Muscle layer of duodenum (tissue), 2 donors: ENCODE data around the gene NOSIP.
A peak's percentile ranks its signal among the peaks of the same experiment; 100 is the strongest.
"Not testable (repeated sequence)": the region's sequence is repeated elsewhere in the genome, so short reads cannot be mapped to it uniquely, and the experiment has no call there.

ENCODE experiments used
- H3K27ac ChIP-seq: one replicate; pipeline ENCODE4 v1.7.0; 2013; ENCODE audit warnings: mild to moderate bottlenecking, low read length
- H3K27me3 ChIP-seq: one replicate; pipeline ENCODE4 v1.7.0; 2013; ENCODE audit warnings: low read depth, mild to moderate bottlenecking, control low read depth, low read length
- H3K36me3 ChIP-seq, 2 donors: one replicate each; pipeline ENCODE4 v1.7.0; 2013; ENCODE audit warnings: low read length in 2 of 2, control low read depth in 1 of 2, mild to moderate bottlenecking in 1 of 2; ENCODE audit not compliant: insufficient read depth in 2 of 2, control insufficient read depth in 1 of 2
- H3K4me1 ChIP-seq, 2 donors: one replicate each; pipeline ENCODE4 v1.7.0; 2013; ENCODE audit warnings: low read length in 2 of 2, mild to moderate bottlenecking in 2 of 2, control low read depth in 1 of 2, moderate library complexity in 1 of 2; ENCODE audit not compliant: insufficient read depth in 2 of 2, control insufficient read depth in 1 of 2
- H3K4me3 ChIP-seq, 2 donors: one replicate each; pipeline ENCODE4 v1.7.0; 2013; ENCODE audit warnings: low read length in 2 of 2, low read depth in 1 of 2, mild to moderate bottlenecking in 1 of 2
- H3K9me3 ChIP-seq, 2 donors: one replicate each; pipeline ENCODE4 v1.7.0; 2013; ENCODE audit warnings: low read length in 2 of 2, control low read depth in 1 of 2, mild to moderate bottlenecking in 1 of 2; ENCODE audit not compliant: control insufficient read depth in 1 of 2
- donor health status: healthy.

The NOSIP gene, protein sequence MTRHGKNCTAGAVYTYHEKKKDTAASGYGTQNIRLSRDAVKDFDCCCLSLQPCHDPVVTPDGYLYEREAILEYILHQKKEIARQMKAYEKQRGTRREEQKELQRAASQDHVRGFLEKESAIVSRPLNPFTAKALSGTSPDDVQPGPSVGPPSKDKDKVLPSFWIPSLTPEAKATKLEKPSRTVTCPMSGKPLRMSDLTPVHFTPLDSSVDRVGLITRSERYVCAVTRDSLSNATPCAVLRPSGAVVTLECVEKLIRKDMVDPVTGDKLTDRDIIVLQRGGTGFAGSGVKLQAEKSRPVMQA

DNA sequence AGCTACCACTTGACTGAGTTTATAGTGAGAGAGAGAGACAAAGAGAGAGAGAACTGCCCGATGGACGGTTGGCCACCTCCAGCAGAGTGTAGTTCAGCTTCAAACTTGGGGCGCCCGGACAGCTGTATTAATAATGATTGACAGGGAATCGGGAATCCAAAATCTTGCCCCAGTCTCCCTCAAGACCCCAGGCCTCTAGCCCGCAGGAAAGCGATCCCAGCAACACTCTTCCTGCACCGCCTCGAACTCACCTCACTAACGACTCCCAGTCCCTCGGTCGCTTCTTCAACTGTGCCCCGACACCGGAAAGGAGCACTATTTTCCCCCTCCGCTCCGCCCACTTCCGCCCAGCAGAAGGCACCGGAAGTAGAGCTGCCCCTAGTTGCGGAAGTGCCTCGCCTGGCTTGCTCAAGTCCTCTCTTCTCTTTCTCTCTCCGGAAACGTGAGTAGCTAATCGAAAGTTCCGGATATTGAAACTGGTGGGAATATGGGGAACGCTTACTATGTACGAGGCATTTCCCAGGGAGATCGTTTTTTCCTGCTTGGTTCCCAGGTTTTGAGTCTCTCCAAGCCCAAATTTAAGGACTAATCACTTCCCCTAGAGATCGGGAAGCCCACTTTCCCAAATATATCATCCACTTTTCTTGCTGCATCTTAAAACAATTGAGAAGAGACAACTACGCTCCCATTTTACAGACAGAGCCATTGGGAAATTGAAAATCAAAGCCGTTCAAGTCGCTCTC lies at the start of gene NOSIP:
NOSIP (minus strand) TSS at position 293 of the 743 bp plus-strand sequence. CDS start 19,865 bp downstream, outside the sequence.
- H3K27ac ChIP-seq: peak within 1 kb of the TSS; percentile 89
- peaks cover 0 to 13% of the 10 kb centered on the region in 2 donors for H3K4me1 ChIP-seq
- no peaks in the 10 kb centered on the region for H3K36me3 ChIP-seq
- no peaks in the 10 kb centered on the region for H3K9me3 ChIP-seq
- no peaks in the 10 kb centered on the region for H3K27me3 ChIP-seq
- peak within 1 kb of the TSS; percentile 75 to 98 for H3K4me3 ChIP-seq

DNA sequence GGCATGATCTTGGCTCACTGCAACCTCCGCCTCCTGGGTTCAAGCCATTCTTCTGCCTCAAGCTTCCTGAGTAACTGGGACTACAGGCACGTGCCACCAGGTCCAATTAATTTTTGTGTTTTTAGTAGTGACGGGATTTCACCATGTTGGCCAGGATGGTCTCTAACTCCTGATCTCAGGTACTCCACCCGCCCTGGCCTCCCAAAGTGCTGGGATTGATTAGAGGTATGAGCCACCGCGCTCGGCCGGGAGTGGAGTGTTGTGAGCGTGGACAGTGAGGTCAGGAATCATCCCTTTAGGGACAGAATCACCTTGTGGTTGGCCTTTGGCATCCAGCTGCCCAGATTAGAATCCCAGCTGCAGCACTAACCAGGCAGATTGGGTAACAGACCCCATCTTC lies 49.3 kb upstream of the NOSIP start:
- Histone ChIP-seq H3K9me3 (no peaks in the 10 kb centered on the region), H3K36me3 (peaks cover 7 to 24% of the 10 kb centered on the region in 2 donors), H3K27me3 (no peaks in the 10 kb centered on the region), H3K4me3 (no peak overlapping the region), H3K27ac (no peak overlapping the region), H3K4me1 (peaks cover 0 to 10% of the 10 kb centered on the region in 2 donors)

DNA sequence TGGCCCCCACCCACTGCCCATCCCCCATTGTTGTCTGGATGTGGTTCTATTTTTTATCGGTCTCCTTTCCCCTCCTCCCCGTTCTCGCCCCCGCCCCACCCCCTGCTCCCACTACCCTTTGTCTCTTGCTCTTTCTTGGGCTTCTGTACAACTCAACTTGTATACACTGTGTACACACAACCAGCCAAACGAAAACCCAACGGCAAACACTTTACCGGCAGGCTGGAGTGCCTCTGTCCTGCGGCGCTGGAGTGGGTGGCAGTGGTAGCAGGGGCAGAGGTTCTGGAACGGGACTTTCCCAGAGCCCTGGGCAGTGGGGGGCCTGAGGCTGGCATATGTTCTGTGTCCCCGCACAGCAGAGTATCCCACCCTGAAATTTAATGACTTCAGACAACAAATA lies 45.9 kb upstream of the NOSIP start:
- H3K27ac ChIP-seq: no peak overlapping the region
- peaks cover 0 to 9% of the 10 kb centered on the region in 2 donors for H3K4me1 ChIP-seq
- H3K36me3 ChIP-seq: peaks cover 7 to 28% of the 10 kb centered on the region in 2 donors
- H3K27me3 ChIP-seq: no peaks in the 10 kb centered on the region
- H3K4me3 ChIP-seq: no peak overlapping the region
- no peaks in the 10 kb centered on the region for H3K9me3 ChIP-seq

DNA sequence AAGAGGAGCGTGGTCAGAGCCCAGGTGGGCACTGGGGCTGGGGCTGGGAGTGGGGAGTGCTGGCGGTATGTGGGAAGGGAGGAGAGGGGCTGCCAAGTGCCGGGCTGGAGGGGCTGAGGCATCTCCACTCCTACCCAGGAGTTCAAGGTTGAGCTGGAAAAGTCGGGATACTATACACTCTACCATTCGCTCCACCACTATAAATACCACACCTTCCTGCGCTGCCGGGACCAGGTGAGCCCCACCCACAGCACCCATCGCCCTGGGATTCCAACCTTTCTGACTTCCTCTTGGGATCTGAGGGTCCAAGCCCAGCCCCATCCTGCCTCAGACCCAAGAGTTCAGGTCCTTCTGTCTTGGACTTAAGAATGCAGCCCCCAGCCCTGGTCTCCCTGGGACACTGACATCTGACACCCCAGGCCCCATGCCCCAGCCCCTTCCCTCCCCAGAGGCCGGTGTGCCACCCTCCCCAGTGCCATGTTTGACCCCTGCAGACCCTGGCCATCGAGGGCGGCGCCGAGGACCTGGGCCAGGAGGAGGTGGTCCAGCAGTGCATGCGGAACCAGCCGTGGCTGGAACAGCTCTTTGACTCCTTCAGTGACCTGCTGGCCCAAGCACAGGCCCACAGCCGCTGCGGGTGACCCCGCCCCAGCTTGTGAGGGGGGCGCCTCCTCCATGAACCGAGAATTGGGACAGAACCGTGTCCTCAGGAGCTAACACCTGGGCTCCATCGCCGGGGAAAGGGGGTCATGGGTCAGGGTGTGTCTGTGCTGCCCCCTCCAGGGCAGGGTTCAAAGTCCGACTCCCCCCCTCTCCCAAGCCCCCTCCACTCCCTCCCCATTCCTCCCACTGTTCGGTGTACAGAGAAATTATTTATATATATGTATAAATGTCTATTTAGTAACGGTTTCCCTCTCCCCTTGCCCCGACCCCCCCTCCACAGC lies 44.9 kb upstream of the NOSIP start:
- peaks cover 8 to 31% of the 10 kb centered on the region in 2 donors for H3K36me3 ChIP-seq
- no peaks in the 10 kb centered on the region for H3K27me3 ChIP-seq
- H3K27ac ChIP-seq: no peak overlapping the region
- H3K9me3 ChIP-seq: no peaks in the 10 kb centered on the region
- no peaks in the 10 kb centered on the region for H3K4me1 ChIP-seq
- no peak overlapping the region for H3K4me3 ChIP-seq

DNA sequence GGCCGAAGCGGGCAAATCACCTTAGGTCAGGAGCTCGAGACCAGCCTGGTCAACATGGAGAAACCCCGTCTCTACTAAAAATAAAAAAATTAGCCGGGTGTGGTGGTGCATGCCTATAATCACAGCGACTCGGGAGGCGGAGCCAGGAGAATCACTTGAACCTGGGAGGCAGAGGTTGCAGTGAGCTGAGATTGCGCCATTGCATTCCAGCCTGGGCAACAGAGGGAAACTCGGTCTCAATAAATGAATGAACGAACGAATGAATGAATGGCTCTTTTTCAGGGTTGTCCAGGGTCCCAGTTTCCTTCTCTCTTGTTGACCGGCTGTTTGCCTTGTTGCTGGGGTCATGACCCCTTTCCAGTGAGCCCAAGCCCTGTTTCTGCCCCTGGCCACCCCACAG lies 37.5 kb upstream of the NOSIP start:
- H3K27me3 ChIP-seq, H3K9me3 ChIP-seq, H3K27ac ChIP-seq, H3K4me1 ChIP-seq, H3K4me3 ChIP-seq: not testable (repeated sequence)
- H3K36me3 ChIP-seq: peaks cover 20 to 57% of the 10 kb centered on the region in 2 donors

DNA sequence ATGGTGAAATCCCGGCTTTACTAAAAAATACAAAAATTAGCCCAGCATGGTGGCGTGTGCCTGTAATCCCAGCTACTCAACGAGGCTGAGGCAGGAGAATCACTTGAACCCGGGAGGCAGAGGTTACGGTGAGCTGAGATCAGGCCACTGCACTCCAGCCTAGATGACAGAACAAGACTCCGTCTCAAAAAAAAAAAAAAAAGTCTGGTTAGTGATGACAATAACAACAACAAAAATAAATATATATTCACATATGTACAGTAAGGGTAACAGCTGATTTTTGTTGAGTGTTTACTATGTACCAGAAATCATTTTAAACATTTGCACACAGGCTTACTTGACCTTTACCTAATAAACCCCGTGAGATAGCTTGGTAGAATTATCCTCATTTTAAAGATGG lies 36.6 kb upstream of the NOSIP start:
- Histone ChIP-seq H3K27me3 (no peaks in the 10 kb centered on the region), H3K36me3 (peaks cover 20 to 57% of the 10 kb centered on the region in 2 donors), H3K27ac (no peak overlapping the region), H3K9me3 (no peaks in the 10 kb centered on the region), H3K4me3 (no peak overlapping the region), H3K4me1 (peaks cover 0 to 3% of the 10 kb centered on the region in 2 donors)

DNA sequence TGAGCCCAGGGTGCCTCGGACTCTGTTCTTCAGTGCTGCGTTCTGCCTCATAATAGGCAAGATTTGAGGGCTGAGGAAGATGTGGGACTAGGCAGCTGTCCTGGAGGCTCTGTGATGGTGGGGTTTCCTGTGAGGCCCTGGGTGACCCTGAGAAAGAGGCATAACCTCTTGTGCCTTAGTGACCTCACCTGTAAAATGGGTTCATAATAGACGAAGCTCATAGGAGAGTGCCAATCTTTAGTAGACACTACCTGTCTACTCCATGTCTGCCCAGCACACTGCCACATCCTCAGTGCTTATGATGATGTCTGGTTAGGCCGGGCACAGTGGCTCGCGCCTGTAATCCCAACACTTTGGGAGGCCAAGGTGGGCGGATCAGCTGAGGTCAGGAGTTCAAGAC lies 36.2 kb upstream of the NOSIP start:
- peaks cover 20 to 57% of the 10 kb centered on the region in 2 donors for H3K36me3 ChIP-seq
- no peaks in the 10 kb centered on the region for H3K9me3 ChIP-seq
- no peaks in the 10 kb centered on the region for H3K27me3 ChIP-seq
- peaks cover 0 to 3% of the 10 kb centered on the region in 2 donors for H3K4me1 ChIP-seq
- no peak overlapping the region for H3K27ac ChIP-seq
- no peak overlapping the region for H3K4me3 ChIP-seq

DNA sequence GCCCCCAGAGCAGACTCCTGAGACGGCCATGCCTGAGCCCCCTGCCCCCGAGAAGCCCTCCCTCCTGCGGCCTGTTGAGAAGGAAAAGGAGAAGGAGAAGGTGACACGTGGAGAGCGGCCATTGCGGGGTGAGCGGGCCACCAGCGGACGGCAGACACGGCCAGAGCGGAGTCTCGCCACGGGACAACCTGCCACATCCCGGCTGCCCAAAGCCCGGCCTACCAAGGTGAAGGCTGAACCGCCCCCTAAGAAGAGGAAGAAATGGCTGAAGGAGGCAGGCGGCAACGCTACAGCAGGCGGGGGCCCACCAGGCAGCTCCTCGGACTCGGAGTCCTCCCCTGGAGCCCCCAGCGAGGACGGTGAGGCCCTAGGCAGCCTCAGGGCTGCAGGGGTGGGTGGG lies 35.5 kb upstream of the NOSIP start:
- H3K36me3 ChIP-seq: peaks cover 20 to 57% of the 10 kb centered on the region in 2 donors

DNA sequence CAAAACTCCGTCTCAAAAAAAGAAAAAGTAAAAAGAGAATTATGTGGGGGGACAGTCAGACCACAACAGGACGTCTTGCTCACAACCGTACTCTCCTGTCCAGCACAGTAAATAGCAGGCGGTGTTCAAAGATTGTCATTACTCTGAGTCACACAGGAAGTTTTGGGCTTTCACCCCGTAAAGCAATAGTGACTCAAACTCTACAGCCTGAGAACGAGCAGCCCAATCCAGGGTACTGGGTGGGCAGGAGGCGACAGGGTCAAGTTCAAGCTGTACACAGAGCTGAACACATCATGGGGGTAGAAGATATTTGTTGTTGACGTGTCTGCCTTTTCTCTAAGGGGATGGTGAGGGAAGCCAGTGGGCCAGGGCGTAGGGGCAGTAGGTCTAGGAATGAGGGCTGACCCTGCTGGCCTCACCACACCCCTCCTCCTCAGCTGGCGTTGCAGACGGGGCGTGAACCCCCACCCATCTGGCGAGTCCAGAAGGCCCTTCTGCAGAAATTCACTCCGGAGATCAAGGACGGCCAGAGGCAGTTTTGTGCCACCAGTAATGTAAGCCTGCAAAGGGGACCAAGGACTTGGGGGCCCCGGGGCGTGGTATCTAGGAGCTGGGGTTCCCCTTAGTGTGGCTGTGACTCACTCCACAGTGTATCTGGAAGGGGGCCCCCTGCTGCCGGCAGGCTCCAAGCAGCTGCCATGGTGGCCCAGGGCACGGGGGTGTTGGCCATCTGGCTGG lies 33.9 kb upstream of the NOSIP start:
- peaks cover 0 to 3% of the 10 kb centered on the region in 2 donors for H3K4me1 ChIP-seq
- H3K4me3 ChIP-seq: no peak overlapping the region
- H3K27me3 ChIP-seq: no peaks in the 10 kb centered on the region
- no peak overlapping the region for H3K27ac ChIP-seq
- peaks cover 15 to 53% of the 10 kb centered on the region in 2 donors for H3K36me3 ChIP-seq
- no peaks in the 10 kb centered on the region for H3K9me3 ChIP-seq

More for the DNA sequence above, 35.5 kb upstream of the NOSIP start:
- no peaks in the 10 kb centered on the region for H3K9me3 ChIP-seq
- no peaks in the 10 kb centered on the region for H3K27me3 ChIP-seq
- H3K4me3 ChIP-seq: no peak overlapping the region
- H3K27ac ChIP-seq: no peak overlapping the region
- peaks cover 0 to 3% of the 10 kb centered on the region in 2 donors for H3K4me1 ChIP-seq

DNA sequence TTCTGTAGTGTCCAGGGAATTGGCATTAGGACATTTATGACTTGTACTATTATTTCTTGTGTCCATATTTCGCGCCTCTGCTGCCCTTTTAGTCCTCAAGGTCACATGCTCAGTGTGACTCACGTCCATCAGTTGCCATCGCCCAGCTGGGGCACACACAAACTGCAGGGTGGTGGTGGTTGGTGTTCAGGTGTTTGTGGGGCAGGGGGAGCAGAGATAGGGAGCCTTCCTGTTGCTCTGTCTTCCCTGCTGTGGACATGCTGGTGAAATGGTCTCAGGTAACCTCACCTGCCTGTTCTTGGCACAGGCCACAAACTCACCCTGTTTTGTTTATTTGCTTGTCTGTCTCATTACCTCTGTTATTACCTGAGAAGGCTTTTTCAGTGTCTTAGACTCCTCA lies 33.0 kb upstream of the NOSIP start:
- H3K27ac ChIP-seq: no peak overlapping the region
- H3K36me3 ChIP-seq: peaks cover 15 to 56% of the 10 kb centered on the region in 2 donors
- no peaks in the 10 kb centered on the region for H3K9me3 ChIP-seq
- H3K27me3 ChIP-seq: no peaks in the 10 kb centered on the region
- peaks cover 0 to 3% of the 10 kb centered on the region in 2 donors for H3K4me1 ChIP-seq
- H3K4me3 ChIP-seq: no peak overlapping the region
